Panc1 (cell line): ENCODE measurements around the gene COL16A1. TPM values are rescaled to one million over a fixed set of nuclear protein-coding genes. Genes with fewer than 3 reads are reported as not detected.

Experiments used
- ATAC-seq: fragments of 200-7000 bp; cut with Tn5 transposase; 2 replicates; pipeline ENCODE4 v1.9.1; 2020; ENCODE audit warnings: mild to moderate bottlenecking, moderate library complexity
- BruUV-seq: library from RNA; stranded (reverse); fragments of 400-500 nt; replicated peaks from 2 replicates; lab custom pipeline; 2021; lab: Mats Ljungman, UMichigan
- CTCF ChIA-PET: fragments of 300-600 bp; sonication (Branson Sonifier 250); formaldehyde crosslinking; loops from one replicate; lab custom pipeline; 2022; ENCODE audit warnings: antibody characterized with exemption; lab: Charles Lee
- POLR2A ChIA-PET: fragments of 300-600 bp; sonication (Branson Sonifier 250); formaldehyde crosslinking; loops from one replicate; lab custom pipeline; 2022; ENCODE audit warnings: antibody characterized with exemption; lab: Charles Lee
- DNase-seq: peaks from one replicate; pipeline ENCODE4 v3.0.0-alpha.2; 2010; ENCODE audit warnings: low read depth, low spot score
- H3K27ac ChIP-seq: 2 replicates; pipeline ENCODE4 v1.5.1; 2011; ENCODE audit warnings: mild to moderate bottlenecking, low read length, inconsistent platforms
- H3K27me3 ChIP-seq: fragments of 200-500 bp; sonication (Bioruptor generic); 2 replicates; pipeline ENCODE4 v1.6.0; 2014; ENCODE audit warnings: low read length, inconsistent platforms; ENCODE audit not compliant: control insufficient read depth, insufficient read depth
- H3K36me3 ChIP-seq: fragments of 200-500 bp; sonication (Bioruptor generic); 2 replicates; pipeline ENCODE4 v1.5.1; 2014; ENCODE audit warnings: inconsistent platforms, mild to moderate bottlenecking, low read length, moderate library complexity; ENCODE audit not compliant: control insufficient read depth, insufficient read depth
- H3K4me1 ChIP-seq: 2 replicates; pipeline ENCODE4 v1.5.1; 2011; ENCODE audit warnings: inconsistent platforms, mild to moderate bottlenecking, low read length, moderate library complexity; ENCODE audit not compliant: control insufficient read depth, insufficient read depth
- H3K4me3 ChIP-seq, 2 experiments: 2 replicates each; pipeline ENCODE4 v1.5.1; 2011 to 2012; ENCODE audit warnings: low read depth in 2 of 2, low read length in 2 of 2, mild to moderate bottlenecking in 2 of 2, inconsistent platforms in 1 of 2, moderate library complexity in 1 of 2
- H3K9me3 ChIP-seq: fragments of 200-500 bp; sonication (Bioruptor generic); 2 replicates; pipeline ENCODE4 v1.5.1; 2014; ENCODE audit warnings: low read depth, mild to moderate bottlenecking, inconsistent platforms, low read length, moderate library complexity; ENCODE audit not compliant: control insufficient read depth, insufficient read depth
- CTCF ChIP-seq: fragments of 450-650 bp; IDR thresholded peaks from 2 replicates; pipeline ENCODE4 v1.5.1; 2017; ENCODE audit warnings: mild to moderate bottlenecking
- POLR2AphosphoS5 ChIP-seq: IDR thresholded peaks from 2 replicates; pipeline ENCODE4 v1.6.1; 2012; ENCODE audit warnings: mild to moderate bottlenecking, low read depth, low read length, moderate library complexity
- SIN3A ChIP-seq: IDR thresholded peaks from 2 replicates; pipeline ENCODE4 v1.6.1; 2012; ENCODE audit warnings: low read depth, mild to moderate bottlenecking, low read length, moderate library complexity, borderline replicate concordance; ENCODE audit not compliant: insufficient read depth
- TCF7L2 ChIP-seq: IDR thresholded peaks from 2 replicates; pipeline ENCODE4 v1.6.1; 2011; ENCODE audit warnings: mild to moderate bottlenecking, low read depth, low read length, inconsistent platforms
- in situ Hi-C: cut with HindIII; loops from 2 replicates; pipeline ENCODE4 v1.10.0; 2016; ENCODE audit warnings: low sequenced_read_pairs, low pct_unique_long_range_greater_than_20kb
- intact Hi-C: fragments of 100-400 bp; cut with micrococcal nuclease; formaldehyde crosslinking; loops from one replicate; pipeline ENCODE4 v1.10.0; 2022; ENCODE audit not compliant: unreplicated experiment
- total RNA-seq: library from RNA; stranded (reverse); gene quantifications from one replicate; pipeline ENCODE4 v1.2.1, GENCODE V29; 2021; ENCODE audit not compliant: unreplicated experiment
- TF ChIP-seq, protein P1 (sequence below), 2 experiments: IDR thresholded peaks; 2 replicates each; pipeline ENCODE4 v1.6.1; 2011 to 2012; ENCODE audit warnings: low read depth in 2 of 2, control low read depth in 1 of 2, low read length in 1 of 2, mild to moderate bottlenecking in 1 of 2, moderate library complexity in 1 of 2; ENCODE audit not compliant: insufficient read depth in 1 of 2

The COL16A1 gene
- total RNA-seq, 1 experiment from 2014 or later, result 7.6 TPM

DNA sequence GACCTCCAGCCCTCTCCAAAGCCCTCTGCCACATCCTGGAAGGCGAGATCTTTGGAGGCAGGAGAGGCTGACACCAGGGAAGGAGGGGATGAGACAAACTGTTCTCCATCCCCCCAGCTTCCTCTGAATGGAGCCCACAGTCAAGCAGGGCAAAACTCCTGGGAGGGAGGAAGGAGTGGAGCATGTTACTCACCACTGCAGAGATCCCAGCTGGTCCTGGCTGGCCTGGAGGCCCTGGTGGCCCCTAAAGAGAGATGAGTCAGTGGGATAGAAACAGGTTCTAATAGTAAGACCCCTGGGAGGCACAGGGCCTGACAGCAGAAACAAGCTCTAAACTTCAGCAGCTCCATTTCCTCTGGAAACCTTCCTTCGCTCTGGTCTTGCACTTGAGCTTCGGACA, 45.1 kb downstream of the COL16A1 start:
- ATAC-seq, result no peak

GRCh38 chr1:31657972-31658510, 45.8 kb downstream of the COL16A1 start:
- POLR2A ChIA-PET, result no interaction called here
- Histone ChIP-seq H3K9me3 (no peaks in the 10 kb centered on the region), H3K4me1 (no peaks in the 10 kb centered on the region), H3K36me3 (no peaks in the 10 kb centered on the region), H3K27ac (no peak overlapping the region), H3K27me3 (no peaks in the 10 kb centered on the region), H3K4me3 (no peak overlapping the region)
- ATAC-seq, result no peak
- CTCF ChIA-PET, result no interaction called here
- no peak for TF ChIP-seq SIN3A
- no peak for TF ChIP-seq TCF7L2
- no peak for TF ChIP-seq CTCF
- TF ChIP-seq POLR2AphosphoS5, result no peak
- TF ChIP-seq, protein P1, sequence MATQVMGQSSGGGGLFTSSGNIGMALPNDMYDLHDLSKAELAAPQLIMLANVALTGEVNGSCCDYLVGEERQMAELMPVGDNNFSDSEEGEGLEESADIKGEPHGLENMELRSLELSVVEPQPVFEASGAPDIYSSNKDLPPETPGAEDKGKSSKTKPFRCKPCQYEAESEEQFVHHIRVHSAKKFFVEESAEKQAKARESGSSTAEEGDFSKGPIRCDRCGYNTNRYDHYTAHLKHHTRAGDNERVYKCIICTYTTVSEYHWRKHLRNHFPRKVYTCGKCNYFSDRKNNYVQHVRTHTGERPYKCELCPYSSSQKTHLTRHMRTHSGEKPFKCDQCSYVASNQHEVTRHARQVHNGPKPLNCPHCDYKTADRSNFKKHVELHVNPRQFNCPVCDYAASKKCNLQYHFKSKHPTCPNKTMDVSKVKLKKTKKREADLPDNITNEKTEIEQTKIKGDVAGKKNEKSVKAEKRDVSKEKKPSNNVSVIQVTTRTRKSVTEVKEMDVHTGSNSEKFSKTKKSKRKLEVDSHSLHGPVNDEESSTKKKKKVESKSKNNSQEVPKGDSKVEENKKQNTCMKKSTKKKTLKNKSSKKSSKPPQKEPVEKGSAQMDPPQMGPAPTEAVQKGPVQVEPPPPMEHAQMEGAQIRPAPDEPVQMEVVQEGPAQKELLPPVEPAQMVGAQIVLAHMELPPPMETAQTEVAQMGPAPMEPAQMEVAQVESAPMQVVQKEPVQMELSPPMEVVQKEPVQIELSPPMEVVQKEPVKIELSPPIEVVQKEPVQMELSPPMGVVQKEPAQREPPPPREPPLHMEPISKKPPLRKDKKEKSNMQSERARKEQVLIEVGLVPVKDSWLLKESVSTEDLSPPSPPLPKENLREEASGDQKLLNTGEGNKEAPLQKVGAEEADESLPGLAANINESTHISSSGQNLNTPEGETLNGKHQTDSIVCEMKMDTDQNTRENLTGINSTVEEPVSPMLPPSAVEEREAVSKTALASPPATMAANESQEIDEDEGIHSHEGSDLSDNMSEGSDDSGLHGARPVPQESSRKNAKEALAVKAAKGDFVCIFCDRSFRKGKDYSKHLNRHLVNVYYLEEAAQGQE (IDR thresholded peaks at IDR 0.05; ENCODE audit: insufficient read depth in 1 of 2, low read depth in 2 of 2, low read length in 1 of 2), result no peak
- in situ Hi-C loops, result no loop called here
- no TSS peak for BruUV-seq
- DNase-seq, result no peak
- intact Hi-C loops, result no loop called here

More for the DNA sequence above, 45.1 kb downstream of the COL16A1 start:
- H3K36me3 ChIP-seq, result no peaks in the 10 kb centered on the region
- H3K9me3 ChIP-seq, result no peaks in the 10 kb centered on the region
- H3K27ac ChIP-seq, result no peak overlapping the region
- POLR2A ChIA-PET, result no interaction called here
- TF ChIP-seq, protein P1 (IDR thresholded peaks at IDR 0.05; ENCODE audit: insufficient read depth in 1 of 2, low read depth in 2 of 2, low read length in 1 of 2), result no peak
- TF ChIP-seq SIN3A (no peak), POLR2AphosphoS5 (no peak), CTCF (no peak), TCF7L2 (no peak)
- CTCF ChIA-PET, result no interaction called here
- no peaks in the 10 kb centered on the region for H3K27me3 ChIP-seq
- no peak for DNase-seq
- intact Hi-C loops, result no loop called here
- no peak overlapping the region for H3K4me3 ChIP-seq
- in situ Hi-C loops, result no loop called here
- BruUV-seq, result no TSS peak
- H3K4me1 ChIP-seq, result no peaks in the 10 kb centered on the region
